Stimulated activated CD4-positive, alpha-beta T cell treated with anti-CD3 and anti-CD28 coated beads, Interleukin-4, amount 100 ng/mL, for 48 hours (primary cell): ENCODE measurements around the gene CABP7.

Experiments used
- DNase-seq, 2 donors: peaks; one replicate each; pipeline ENCODE4 v3.0.0-alpha.2; 2020; ENCODE audit warnings: low read depth in 2 of 2

The CABP7 gene

DNA sequence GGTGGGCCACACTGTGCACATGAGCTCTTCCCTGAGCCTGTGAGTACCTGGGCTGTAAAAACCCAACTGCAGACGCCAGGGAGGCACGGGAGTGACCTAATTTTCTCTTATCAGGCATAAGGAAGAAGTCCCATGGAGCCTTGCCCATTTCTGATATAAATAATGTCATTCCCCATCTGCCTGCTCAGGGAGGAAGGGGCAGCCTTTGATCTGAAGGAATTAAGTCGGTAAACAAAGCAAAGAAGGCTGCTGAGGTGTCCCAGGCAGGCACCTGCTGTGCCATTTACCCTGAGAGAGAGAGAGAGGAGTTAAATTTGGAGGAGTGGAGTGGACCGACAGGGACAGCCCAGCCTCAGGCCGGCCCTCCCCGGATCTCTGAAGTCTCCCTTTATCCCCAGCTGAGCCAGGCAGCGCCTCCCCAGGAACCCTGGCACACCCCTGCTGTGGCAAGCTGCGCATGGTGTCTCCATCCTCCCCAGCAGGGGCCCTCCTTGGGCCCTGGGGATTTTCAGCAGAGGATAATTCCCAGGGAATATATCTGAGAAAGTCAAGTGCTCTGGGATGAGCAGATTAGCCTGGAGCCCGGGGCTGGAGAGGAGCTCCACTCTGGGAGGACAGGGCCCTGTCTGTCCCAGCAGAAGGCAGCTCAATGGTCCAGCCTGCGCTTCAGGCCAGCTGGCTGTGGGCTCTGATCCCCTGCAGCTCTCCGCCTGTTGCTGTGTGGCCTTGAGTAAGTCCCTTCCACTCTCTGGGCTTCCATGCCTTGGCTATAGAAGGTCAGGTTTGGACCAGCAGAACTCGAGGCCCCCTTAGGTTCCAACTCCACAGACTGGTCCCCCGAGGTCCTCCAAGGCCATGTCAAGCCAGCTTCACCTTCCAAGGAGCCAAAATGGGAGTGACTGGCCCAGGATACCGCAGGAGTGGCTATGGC, 17.5 kb upstream of the CABP7 start:
- no peak for DNase-seq

DNA sequence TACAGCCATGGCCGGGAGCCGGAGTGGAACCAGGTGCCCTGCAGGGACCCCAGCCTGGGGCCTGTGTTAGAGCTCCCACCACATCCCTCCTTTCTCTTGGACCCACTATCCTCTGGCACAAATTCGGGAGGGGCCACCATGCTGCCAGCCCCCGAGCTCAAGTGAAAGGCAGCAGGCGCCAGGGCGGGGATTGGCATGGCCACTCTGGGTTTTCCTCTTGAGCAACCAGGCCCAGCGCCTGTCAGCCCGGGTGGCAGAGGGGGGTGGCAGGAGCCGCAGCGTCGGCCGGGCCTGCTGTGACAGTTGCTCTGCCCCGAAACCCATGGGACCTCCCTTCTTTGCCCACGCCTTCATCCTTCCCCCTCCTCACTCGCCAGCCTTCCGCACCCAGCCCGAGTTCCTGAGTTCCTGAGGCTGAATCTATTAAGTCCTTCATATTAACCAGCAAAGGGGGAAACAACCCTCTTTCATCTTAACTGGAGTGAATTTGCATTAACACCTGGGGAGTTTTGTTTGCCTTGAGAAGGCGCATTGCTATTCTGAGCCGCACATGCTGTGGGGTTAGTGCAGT, 16.8 kb upstream of the CABP7 start:
- DNase-seq: no peak

DNA sequence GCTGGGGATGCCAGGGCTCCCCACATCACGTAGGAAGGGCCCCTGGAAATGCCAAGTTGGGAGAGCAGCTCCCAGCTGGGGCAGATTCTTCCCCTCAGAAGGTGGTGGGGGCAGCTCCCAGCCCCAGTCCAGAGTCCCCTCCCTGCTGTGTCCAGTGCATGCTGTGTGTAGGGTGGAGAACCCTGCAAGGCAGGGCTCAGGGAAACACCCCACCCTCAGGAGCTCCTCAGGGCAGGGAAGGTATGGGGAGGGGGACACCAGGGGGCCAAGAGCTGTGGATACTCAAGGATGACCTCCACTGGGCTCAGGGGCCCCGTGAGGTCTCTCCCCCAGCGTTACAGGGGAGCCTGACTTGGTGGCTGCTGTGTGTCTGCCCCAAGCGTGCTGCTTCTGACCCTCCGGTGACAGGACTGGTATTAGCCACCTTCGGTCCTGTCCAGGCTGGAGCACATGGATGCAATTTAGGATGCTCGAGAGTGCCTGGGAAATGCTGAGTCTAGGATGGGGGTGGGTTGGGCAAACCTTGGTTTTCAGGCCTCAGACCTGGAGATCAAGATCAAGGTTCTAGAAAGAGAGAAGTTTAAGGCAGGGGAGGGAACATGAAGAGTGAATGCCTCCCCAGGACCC, 16.1 kb upstream of the CABP7 start:
- no peak for DNase-seq

DNA sequence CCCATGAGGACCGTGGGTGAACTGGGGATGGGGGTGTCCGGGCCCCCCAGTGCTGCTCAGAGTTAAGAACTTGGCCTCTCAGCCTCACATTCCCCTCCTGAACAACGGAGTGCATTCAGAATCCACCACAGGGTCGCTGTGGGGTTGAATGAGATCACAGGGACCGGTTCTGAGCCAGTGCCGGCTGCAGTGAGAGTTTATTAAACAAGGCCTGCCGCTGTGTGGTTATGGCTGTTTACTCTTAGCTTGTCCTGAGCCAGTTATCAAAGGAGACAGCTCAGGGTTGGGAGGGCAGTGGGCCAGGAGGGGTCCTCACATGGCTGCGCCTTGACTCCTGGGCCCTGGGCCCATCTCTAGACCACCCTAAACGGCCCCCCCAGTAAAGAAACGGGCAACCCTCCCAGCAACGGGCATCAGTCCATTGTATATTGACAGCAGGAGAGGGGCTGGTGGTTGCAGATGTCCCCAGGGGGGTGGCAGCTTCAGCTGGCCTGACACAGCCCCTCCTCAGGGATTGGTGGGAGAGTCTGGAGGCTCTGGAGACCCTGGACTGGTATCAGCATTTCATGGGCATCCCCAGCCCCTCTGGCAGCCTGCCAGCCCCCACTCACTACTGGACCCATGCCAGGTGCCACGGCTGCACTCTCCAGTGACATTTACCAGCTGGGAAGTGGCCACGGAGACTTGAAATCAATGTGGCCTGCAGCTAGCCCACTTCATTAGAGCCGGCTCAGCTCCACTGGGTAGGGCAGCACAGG, 15.1 kb upstream of the CABP7 start:
- no peak for DNase-seq

DNA sequence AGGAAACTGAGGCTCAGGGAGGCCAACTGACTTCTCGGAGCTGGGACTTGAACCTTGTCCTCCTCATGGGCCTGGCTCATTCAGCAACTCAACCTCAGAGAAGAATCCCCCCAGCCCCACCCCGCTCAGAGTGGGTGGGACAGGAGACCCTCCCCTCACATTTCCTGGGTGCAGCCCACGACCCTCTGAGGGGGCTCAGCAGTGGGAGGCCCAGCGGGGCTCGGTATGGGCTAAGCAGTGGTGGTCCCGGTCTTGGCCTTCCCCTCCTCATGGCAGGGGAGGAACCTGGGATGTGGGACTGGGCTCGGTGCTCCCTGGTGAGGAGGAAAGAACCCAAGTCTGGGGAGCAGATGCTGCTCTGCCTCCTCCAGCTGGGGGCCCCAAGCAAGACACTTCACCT, 14.2 kb upstream of the CABP7 start:
- DNase-seq: no peak

- no peak for DNase-seq
Observed at GRCh38 chr22:29706486-29706885, 13.3 kb upstream of the CABP7 start.

GRCh38 chr22:29707010-29707409, 12.8 kb upstream of the CABP7 start:
- no peak for DNase-seq

GRCh38 chr22:29707471-29707870, 12.3 kb upstream of the CABP7 start:
- no peak for DNase-seq

GRCh38 chr22:29710193-29710592, 9.6 kb upstream of the CABP7 start:
- DNase-seq: no peak

GRCh38 chr22:29710922-29711593, 8.7 kb upstream of the CABP7 start:
- DNase-seq: no peak

DNA sequence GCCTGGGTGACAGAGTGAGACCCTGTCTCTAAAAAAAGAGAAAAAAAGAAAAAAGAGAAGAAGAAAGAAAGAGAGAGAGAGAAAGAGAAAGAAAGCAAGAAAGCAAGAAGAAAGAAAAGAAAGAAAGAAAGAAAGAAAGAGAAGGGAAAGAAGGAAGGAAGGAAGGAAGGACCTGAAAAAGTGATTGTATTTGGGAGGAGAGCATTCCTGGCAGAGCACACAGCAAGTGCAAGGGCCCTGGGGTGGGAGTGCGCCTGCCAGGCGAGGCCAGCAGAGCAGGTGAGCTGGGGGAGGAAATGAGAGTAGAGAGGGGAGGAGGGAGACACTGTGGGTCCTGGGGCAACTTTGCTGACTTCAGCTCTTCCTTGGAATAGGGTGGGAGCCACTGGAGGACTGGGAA, 7.7 kb upstream of the CABP7 start:
- DNase-seq: no peak

- DNase-seq: no peak
Observed at GRCh38 chr22:29713156-29713727, 6.6 kb upstream of the CABP7 start.

DNA sequence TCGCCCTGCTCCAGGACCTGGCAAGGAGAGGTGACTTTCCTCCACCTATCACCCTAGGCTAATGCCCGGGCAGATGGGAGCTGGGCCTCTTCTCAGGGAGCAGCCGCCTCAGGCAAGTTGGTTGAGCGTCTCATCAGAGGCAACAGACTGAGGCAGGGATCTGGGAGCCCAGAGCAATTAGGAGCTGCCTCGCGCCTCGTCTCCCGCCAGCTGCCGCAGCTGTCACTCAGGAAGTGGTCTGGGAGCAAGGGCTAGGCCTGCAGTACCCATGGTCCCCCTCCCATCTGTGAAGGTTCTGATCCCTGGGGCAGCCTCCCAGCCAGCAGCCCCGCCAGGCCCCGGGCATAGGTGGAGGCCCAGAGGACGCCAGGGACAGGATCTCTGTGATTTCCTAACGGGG, 4.6 kb upstream of the CABP7 start:
- DNase-seq: no peak

DNA sequence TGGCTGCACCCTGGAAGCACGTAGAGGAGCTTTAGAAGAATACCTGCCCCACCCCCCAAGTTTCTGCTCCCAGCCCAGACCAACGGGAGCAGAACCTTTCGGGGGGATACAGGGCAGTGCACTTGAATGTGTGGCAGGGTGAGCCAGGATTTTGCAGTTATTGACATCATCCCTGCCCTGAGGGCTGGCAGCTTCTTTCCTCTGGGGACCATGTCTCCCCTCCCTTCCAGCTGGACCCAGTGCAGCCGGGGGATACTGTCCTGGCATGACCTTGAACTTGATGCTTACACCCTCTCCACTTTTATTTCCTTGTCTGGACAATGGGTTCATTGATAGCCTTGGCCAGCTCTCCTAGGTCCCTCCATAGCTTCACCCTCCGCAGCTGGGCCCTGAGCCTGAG, 4.1 kb upstream of the CABP7 start:
- DNase-seq: no peak

DNA sequence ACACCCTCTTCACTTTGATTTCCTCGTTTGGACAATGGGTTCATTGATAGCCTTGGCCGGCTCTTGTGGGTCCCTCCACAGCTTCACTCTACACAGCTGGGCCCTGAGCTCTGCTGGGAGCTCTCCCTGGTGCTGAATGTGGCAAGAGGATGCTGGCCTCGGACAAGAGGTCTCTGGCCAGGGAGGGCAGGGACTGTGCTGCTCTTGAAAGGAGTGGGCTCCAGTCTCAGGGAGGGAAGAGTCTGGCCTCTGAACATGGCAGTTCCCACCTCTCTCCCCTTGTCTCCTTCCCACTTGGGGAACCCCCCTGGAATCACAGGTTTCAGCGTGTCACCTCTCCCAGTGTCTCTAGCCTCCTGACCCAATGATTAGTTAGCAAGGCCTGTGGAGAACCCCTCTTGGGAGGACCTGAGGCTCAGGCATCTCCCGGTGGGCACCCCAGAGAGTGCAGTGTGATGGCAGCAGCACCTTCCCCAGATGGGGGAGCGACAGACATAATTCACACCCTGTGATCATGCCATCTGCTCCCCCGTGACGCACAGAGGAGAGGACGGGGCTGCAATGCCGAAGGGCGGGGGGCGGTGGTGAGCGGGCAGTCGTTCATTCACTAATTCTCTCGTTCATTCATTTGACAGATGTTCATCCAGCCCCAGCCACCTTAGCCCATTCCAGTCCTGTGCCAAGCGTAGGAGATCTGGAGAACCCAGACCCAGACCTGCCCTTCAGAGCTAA, 2.8 kb upstream of the CABP7 start:
- DNase-seq: peak; percentile 19

GRCh38 chr22:29717789-29718188, 2.0 kb upstream of the CABP7 start:
- no peak for DNase-seq

- DNase-seq: no peak
Observed at GRCh38 chr22:29718949-29719898, 579 bp upstream of the CABP7 start.

GRCh38 chr22:29720811-29721323, 1.1 kb downstream of the CABP7 start:
- no peak for DNase-seq

GRCh38 chr22:29722151-29722550, 2.3 kb downstream of the CABP7 start:
- no peak for DNase-seq
